ENCODE results near the gene BTBD16.

BTBD16 gene

GRCh38 chr10:122346326-122346950 is 75.3 kb downstream of the BTBD16 start:
- no peak for TF ChIP-seq CTCF (IDR thresholded peaks at IDR 0.05; ENCODE audit: extremely low read depth, missing control alignments)
- DNase-seq (ENCODE audit: low spot score) = no peak

- TF ChIP-seq CTCF (IDR thresholded peaks at IDR 0.05; ENCODE audit: extremely low read depth, missing control alignments) = no peak
- no peak for DNase-seq (ENCODE audit: low spot score)
These were observed 76.2 kb downstream of the BTBD16 start for GRCh38 chr10:122347170-122347841.

DNA sequence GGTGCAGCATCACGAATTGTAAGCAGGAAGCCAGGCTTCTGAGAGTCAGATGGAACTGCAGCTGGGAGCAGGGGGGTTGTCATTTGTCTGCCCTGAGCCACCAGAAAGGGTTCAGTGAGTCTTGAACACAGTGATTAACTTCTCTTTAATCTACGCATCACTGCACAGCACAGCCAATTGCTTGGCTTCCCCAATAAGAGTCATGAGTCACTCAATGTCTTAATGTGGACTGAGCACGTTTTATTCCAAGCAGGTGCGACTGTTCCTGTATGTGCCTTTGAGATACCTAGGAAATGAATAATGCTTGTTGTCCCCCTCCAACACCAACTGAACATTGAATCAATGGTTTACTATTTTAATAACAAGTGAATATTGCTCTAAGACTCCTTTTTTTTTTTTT is 77.4 kb downstream of the BTBD16 start:
- no peak for DNase-seq (ENCODE audit: low spot score)
- no peak for TF ChIP-seq CTCF (IDR thresholded peaks at IDR 0.05; ENCODE audit: extremely low read depth, missing control alignments)

DNA sequence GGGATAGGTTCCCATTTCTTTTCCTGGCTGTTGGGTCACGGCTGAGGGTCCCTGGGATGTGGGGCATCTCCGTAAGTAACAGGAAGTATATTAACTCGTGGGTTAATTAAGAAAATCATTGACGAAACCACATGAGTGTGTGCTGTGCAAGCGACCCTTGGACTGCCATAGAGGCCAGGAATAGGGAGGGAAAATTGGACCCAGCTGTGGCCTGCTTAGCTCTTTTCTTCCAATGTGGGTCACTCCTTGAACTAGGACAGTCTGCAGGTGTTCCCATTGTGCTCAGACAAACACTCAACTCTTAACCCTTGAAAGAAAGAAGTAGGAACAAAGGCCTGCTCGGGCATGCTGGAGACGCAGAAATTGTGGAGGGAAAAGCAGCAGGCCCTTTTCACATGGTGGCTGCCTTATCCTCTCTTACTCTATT is 77.9 kb downstream of the BTBD16 start:
- no peak for DNase-seq (ENCODE audit: low spot score)
- TF ChIP-seq CTCF (IDR thresholded peaks at IDR 0.05; ENCODE audit: extremely low read depth, missing control alignments) = no peak

- TF ChIP-seq CTCF (IDR thresholded peaks at IDR 0.05; ENCODE audit: extremely low read depth, missing control alignments) = no peak
- DNase-seq (ENCODE audit: low spot score) = no peak
These were observed 78.8 kb downstream of the BTBD16 start for GRCh38 chr10:122349758-122350369.

- no peak for DNase-seq (ENCODE audit: low spot score)
- TF ChIP-seq CTCF (IDR thresholded peaks at IDR 0.05; ENCODE audit: extremely low read depth, missing control alignments) = no peak
These were observed 79.8 kb downstream of the BTBD16 start for GRCh38 chr10:122350893-122351292.

DNA sequence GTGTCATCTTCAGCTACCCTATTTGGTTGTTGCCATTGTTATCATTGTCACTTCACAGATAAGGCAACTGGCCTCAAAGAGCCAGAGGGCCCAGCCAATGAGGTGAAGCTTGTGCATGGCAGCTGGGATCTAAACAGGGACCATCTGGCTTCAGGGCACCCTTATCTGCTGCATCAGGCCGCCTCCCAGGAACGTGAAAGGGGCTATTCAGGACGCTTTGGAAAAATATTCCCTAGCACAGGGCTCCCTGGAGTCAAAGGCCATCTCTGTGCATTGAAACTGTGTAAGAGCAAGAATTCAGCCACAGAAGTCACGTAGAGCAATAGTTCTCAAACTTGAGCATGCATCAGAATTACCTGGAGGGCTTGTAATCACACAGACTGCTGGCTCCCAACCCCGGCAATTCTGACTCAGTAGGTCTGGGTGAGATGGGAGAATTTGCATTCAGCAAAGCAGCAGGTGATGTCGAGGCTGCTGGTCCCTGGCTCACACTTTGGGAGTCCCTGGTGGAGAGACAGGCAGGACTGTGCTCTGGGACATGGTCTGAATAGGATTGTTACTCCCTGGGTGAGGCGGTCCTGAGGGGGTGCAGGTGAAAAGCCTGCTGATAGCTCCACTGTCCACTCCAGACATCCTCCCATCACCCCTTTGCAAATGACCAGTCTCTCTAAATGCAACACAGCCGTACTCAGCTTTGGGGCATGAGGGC is 81.9 kb downstream of the BTBD16 start:
- no peak for DNase-seq (ENCODE audit: low spot score)
- TF ChIP-seq CTCF (IDR thresholded peaks at IDR 0.05; ENCODE audit: extremely low read depth, missing control alignments) = no peak

All from GM20000 (cell line).